T-helper 9 cell (primary cell): ENCODE measurements around the gene STK10.

ENCODE experiments used
- DNase-seq: peaks from one replicate; pipeline ENCODE4 v3.0.0-alpha.2; 2020

The STK10 gene

DNA sequence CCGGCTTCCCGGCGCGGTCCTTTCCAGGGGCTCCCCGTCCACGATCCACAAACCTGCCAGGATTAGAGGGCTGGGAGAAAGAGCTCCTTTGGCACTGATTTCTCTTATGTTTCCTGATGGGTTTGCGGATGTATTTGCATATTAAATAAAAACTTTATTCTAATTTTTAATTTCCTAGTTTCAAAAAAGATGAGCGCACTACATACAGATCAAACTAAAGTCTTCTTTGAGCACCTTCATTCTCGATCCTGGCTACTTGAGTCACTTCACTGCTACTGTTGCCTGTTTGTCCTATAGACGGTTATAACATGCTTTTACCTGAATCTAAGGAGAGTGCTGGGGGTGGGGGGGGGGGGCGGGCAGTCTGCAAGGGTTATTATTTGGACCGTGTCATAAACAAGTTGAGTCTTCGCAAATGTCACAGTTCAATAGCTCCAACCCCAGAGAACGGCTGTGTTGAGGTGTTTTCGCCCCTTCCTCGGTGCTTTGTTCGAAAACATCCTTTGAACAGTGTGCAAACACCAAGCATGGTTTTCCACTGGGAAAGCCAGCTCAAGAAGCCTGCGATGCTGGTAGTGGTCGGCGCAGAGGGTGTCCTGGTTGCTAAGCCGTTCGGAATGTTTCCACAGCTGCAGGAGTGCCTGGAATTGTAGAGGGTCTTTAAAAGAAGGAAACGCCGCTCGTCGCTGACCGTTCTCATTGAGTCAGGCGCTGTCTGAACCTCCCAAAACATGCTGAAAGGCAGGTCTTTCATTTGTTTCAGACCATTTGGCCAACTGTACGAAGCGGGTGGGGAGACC is 1.1 kb upstream of the STK10 start:
- DNase-seq: no peak

GRCh38 chr5:172187118-172188032 is 649 bp downstream of the STK10 start:
- peak; percentile 64 for DNase-seq

- no peak for DNase-seq
Measured at GRCh38 chr5:172186114-172186695, 1.8 kb downstream of the STK10 start.

- DNase-seq: no peak
Measured at GRCh38 chr5:172185096-172185461, 2.9 kb downstream of the STK10 start.

GRCh38 chr5:172183881-172184280 is 4.1 kb downstream of the STK10 start:
- no peak for DNase-seq

DNA sequence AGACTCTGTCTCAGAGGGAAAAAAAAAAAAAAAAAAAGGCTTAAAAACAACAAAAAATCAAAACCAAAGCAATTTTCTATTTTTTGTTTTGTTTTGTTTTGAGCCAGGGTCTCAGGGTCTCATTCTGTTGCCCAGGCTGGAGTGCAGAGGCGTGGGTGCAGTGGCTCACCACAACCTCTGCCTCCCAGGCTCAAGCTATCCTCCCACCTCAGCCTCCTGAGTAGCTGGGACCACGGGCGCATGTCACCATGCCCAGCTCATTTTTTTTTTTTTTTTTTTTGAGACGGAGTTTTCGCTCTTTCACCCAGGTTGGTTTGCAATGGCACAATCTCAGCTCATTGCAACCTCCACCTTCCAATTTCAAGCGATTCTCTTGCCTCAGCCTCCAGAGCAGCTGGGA is 5.7 kb downstream of the STK10 start:
- DNase-seq: no peak

DNA sequence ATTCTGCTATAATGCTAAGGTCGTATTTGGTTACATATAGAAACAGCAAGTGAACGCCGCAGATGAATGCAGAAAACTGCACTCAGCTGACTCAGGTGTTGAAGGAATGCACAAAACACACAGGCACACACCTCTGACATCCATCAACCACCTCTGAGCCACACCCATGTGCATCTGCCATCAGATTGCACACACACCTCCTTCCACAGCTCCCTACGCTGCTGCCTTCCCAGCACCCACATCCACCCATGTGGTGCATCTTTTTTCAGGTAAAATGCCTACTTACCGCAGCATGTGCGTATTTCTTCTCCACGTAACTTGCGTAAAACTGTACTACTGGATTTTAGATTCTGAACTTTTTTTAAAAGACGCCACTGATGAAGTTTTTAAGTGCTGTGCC is 7.1 kb downstream of the STK10 start:
- peak; percentile 34 for DNase-seq

DNA sequence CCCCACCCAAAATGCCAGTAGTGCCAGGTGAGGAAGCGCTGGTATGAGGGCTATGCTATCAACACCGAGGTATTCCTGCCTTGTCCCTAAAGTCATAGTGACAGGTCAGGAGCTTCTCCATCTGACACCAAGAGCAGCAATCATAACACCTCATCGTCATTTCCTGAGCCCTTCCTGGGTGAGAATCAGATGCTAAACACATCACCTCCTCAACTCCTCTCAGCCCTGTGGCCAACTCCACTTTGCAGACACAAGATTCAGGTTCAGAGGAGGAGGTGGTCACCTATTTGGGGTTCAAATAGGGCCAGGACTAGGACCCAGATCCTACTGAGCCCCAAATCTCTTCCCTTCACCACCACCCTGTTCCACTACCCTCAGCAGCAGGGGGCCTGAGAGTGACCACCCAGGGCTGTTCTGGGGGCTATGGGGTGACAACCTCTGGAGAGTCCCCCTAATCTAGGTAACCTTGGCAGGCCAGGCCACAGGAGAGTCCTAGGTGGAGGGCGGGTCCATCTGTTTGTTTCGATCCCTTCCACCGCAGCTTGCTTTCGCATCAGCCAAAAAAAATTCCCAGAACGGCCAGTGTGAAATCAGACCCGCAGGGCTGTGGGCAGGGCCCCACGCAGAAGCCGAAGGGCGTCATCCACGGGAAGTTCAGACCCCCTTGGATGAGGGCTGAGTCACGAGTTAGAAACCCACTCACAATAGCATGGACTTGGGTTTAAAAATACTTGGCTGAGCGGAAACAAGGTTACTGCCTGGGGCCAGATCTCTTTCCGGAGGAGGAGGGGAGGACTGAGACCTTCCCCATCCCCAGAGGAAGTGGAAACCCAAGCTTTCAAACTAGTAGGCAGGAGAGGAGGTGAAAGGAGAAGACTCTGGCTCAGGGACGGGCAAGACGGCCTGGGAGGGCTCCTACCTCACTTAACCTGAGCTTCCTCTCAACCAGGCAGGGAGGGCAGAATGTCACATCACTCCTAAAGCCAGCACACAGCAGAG is 8.7 kb downstream of the STK10 start:
- peak; percentile 42 for DNase-seq

DNA sequence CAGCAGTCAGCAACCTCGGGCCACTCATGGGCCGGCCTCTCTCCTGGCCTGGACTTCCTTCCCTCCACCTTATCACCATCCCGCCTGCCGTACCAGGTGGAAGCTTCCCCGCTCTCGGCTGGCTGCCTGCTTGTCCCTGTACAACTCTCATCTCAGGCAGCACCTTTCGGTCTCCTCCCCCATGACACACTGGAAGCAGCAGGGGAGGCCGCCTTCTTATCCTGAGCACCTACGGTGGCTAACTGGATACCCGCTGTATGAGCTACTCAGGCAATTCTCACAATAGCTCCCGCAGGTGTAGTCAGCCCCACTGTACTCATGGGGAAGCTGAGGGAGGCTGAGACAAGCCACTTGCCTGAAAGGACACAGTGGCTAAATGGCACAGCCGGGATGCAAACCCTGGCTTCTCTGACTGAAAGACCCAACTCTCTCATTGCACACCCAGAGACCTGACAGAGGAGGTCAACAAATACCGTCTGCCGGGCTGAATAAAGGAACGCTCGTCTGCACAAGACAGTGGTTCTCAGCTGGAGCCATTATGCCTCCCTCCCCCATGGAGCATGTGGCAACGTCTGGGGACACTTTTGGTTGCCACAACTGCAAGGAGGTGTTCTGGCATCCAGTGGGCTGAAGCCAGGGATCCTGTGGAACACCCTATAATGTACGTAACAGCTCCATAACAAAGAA is 9.6 kb downstream of the STK10 start:
- peak; percentile 44 for DNase-seq

DNA sequence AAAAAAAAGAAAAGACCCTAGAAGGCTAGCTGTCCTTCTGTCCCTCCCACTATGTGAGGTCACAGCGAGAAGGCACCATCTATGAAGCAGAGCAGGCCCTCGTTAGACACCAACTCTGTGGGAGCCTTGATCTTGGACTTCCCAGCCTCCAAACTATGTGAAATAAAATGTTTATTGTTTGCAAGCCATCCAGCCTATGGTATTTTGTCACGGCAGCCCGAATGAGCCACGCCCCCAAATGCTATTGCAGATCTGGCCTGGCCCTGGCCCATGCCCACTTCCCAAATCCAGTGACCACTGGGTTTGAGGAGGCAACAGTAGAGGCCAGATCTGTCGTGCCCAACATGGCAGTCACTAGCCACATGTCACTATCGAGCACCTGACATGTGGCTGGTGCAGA is 10.8 kb downstream of the STK10 start:
- DNase-seq: no peak

- peak; percentile 83 for DNase-seq
Measured at GRCh38 chr5:172175263-172175719, 12.7 kb downstream of the STK10 start.

DNA sequence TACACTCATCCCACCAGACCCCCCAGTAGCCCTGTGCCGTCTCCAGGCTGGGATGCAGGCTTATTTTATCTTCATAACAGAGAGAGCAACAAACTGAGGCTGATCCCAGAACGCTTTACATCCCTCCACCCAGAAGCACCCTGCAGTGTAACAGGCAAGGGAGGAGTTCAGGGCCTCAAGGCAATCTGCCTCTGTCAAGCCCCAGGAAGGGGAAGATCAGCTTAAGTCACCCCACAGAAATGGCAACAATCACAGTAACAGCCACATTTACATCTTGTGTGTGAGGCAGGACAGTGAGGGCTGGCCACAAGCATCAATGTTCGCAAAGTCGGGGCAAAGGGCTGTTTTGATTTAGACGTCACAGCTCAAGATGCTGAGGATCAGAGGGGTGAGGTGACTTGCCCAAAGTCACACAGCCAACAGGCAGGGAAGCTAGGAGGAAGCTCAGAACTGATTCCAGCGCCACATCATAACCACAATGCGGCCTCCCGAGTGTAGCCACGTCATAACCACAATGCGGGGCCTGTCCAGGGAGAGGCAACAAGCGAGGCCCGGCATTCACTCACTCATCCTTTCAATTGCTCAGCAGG is 14.4 kb downstream of the STK10 start:
- DNase-seq: peak; percentile 54

GRCh38 chr5:172172912-172173563 is 15.0 kb downstream of the STK10 start:
- no peak for DNase-seq

DNA sequence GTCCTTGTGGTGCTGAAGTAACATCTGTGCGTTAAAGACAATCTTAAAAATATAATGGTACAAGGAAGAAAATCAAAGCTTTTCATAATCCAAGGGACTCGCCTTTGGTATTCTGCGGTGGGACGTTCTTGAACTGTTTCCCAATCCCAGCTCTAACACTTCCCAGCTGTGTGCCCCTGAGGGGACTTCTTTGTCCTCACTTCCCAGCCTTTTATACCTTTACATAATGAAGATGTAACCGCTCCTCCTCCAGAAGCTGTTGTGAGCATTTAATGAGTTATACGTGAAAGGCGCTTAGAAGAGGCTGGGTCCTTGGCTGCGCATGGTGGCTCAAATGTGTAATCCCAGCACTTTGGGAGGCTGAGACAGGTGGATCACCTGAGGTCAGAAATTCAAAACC is 16.9 kb downstream of the STK10 start:
- no peak for DNase-seq

GRCh38 chr5:172170251-172170701 is 17.7 kb downstream of the STK10 start:
- no peak for DNase-seq

DNA sequence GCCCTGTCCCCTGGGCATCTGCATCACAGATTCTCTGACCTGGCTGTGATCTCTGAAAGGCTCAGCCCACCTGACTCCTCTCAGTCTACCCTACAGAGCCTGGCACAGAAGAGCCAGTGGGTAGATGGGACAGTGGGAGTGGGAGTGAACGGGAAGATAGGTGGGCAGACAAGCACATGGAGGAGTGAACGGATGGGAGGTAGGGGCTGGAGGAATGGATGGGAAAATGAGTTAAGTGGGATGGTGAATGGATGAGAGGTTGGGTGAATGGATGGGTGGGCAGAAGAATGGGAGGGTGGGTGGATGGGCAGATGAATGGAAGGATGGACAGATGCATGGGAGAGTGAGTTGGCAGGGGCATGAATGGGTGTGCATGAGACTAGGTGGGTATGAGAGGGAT is 18.8 kb downstream of the STK10 start:
- DNase-seq: no peak

- no peak for DNase-seq
Measured at GRCh38 chr5:172168311-172168710, 19.7 kb downstream of the STK10 start.

DNA sequence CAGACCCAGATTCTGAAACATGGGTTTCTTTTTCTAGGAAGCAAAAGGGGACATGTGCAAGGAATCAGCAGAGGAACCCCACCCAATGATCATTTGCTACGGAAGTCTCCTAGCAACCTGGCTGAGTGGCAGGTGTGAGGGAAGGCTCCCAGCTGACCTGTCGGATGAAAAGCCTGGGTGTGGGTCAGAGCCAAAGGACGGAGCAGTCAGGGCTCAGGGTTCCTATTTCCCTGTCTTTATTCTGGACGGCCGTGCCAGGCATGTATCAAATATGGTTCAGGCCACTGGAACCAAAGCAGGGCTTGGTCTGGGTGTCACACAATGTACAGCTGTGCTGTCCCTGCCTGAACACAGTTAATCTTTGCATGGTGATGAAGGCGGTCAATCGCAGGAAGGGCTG is 20.1 kb downstream of the STK10 start:
- DNase-seq: no peak

GRCh38 chr5:172166030-172166826 is 21.8 kb downstream of the STK10 start:
- DNase-seq: no peak

DNA sequence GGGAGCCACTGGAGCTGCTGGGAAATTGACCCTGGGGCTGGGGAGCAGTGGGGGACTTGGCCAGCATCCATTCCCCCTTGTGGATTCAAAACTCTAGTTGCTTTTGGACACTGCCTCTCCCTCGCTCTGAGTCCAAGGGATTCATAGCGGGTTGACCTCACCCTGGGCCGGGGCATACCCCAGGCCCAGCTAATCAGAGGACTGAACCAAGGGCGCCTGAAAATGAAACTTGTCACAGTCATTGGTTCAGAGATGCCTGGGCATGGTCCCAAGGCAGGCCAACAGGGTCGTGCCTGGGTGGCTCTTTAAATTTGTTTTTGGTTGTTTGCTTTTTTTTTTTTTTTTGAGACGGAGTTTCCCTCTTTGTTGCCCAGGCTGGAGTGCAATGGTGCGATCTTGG is 22.6 kb downstream of the STK10 start:
- DNase-seq: no peak
